ENCODE measurements around the gene ADGRA3. TPM values are rescaled to one million over a fixed set of nuclear protein-coding genes. Genes with fewer than 3 reads are reported as not detected.

The ADGRA3 gene
- total RNA-seq, 2 donors from 2014 or later = 32.0 to 33.8 TPM

GRCh38 chr4:22417408-22417807 is 98.5 kb downstream of the ADGRA3 start:
- Histone ChIP-seq H3K4me3 (no peak overlapping the region), H3K4me1 (replicated peaks) (no peaks in the 10 kb centered on the region), H3K27ac (no peak overlapping the region), H3K9me3 (no peaks in the 10 kb centered on the region), H3K36me3 (no peaks in the 10 kb centered on the region), H3K27me3 (replicated peaks; ENCODE audit: insufficient read depth) (no peaks in the 10 kb centered on the region)
- no peak for DNase-seq (ENCODE audit: low spot score)
- TF ChIP-seq POLR2A (IDR thresholded peaks at IDR 0.05) (no peak), POLR2AphosphoS5 (IDR thresholded peaks at IDR 0.05) (no peak)
- TF ChIP-seq, protein P1, sequence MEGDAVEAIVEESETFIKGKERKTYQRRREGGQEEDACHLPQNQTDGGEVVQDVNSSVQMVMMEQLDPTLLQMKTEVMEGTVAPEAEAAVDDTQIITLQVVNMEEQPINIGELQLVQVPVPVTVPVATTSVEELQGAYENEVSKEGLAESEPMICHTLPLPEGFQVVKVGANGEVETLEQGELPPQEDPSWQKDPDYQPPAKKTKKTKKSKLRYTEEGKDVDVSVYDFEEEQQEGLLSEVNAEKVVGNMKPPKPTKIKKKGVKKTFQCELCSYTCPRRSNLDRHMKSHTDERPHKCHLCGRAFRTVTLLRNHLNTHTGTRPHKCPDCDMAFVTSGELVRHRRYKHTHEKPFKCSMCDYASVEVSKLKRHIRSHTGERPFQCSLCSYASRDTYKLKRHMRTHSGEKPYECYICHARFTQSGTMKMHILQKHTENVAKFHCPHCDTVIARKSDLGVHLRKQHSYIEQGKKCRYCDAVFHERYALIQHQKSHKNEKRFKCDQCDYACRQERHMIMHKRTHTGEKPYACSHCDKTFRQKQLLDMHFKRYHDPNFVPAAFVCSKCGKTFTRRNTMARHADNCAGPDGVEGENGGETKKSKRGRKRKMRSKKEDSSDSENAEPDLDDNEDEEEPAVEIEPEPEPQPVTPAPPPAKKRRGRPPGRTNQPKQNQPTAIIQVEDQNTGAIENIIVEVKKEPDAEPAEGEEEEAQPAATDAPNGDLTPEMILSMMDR (IDR thresholded peaks at IDR 0.05) = no peak
- WGBS = 69% methylated on average over 4 of the region's 4 CpGs
- intact Hi-C loops (cut with DNase I) = loop anchor here (10.0 kb wide), 1 partner anchor 97 kb away; the partner anchor contains the start of gene ADGRA3

DNA sequence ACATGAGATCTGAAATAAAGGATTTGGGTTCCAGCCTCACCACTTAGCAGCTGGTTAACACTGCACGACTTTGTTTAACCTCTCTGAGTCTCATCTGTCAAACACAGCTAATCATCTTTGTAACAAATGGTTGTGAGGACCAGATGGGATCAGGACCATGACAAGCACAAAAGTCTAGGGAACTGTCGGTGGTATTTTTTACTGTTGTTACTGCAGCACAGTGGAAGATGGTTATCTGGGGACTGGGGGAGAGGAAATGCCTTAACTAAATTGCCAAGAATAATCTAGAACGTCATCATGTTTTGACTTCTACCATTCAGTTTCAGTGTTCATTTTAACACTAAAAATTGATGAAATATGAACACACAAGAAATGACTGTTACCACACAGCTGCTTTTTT is 99.5 kb downstream of the ADGRA3 start:
- Histone ChIP-seq H3K4me1 (replicated peaks) (no peaks in the 10 kb centered on the region), H3K36me3 (no peaks in the 10 kb centered on the region), H3K27ac (no peak overlapping the region), H3K4me3 (no peak overlapping the region), H3K27me3 (replicated peaks; ENCODE audit: insufficient read depth) (no peaks in the 10 kb centered on the region), H3K9me3 (no peaks in the 10 kb centered on the region)
- intact Hi-C loops (cut with DNase I) = loop anchor here (10.0 kb wide), 1 partner anchor 98 kb away; the partner anchor contains the start of gene ADGRA3
- 32% methylated on average over 3 of the region's 3 CpGs for WGBS
- no peak for DNase-seq (ENCODE audit: low spot score)
- TF ChIP-seq POLR2A (IDR thresholded peaks at IDR 0.05) (no peak), POLR2AphosphoS5 (IDR thresholded peaks at IDR 0.05) (no peak)
- TF ChIP-seq, protein P1 (IDR thresholded peaks at IDR 0.05) = no peak

DNA sequence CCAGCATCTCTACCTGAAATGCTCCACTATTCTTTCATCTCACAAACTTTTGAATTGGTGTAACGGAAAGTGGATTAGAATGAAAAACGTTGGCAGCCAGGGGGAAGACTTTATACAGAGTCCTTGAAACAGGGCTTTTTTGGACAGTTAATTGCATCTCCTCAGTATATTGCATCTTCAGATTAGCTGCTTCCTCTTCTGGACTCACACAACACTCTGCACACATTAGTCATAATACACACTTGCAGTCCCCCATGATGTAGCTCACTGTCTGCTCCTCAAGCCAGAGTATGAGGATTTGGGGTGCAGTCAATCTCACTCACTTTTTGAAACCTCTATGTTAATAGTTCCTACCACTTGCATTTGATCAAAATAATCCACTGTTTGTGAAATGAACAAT is 101.0 kb downstream of the ADGRA3 start:
- intact Hi-C loops (cut with DNase I) = loop anchor here (10.0 kb wide), 1 partner anchor 100 kb away; the partner anchor contains the start of gene ADGRA3
- H3K27ac ChIP-seq = no peak overlapping the region
- H3K27me3 ChIP-seq (replicated peaks; ENCODE audit: insufficient read depth) = no peaks in the 10 kb centered on the region
- no peaks in the 10 kb centered on the region for H3K9me3 ChIP-seq
- 77% methylated on average over 2 of the region's 2 CpGs for WGBS
- TF ChIP-seq, protein P1 (IDR thresholded peaks at IDR 0.05) = no peak
- TF ChIP-seq POLR2A (IDR thresholded peaks at IDR 0.05) (no peak), POLR2AphosphoS5 (IDR thresholded peaks at IDR 0.05) (no peak)
- H3K4me1 ChIP-seq (replicated peaks) = no peaks in the 10 kb centered on the region
- no peaks in the 10 kb centered on the region for H3K36me3 ChIP-seq
- no peak overlapping the region for H3K4me3 ChIP-seq
- no peak for DNase-seq (ENCODE audit: low spot score)

GRCh38 chr4:22413471-22413870 is 102.4 kb downstream of the ADGRA3 start:
- Histone ChIP-seq H3K27ac (no peak overlapping the region), H3K4me3 (no peak overlapping the region), H3K9me3 (no peaks in the 10 kb centered on the region), H3K36me3 (no peaks in the 10 kb centered on the region), H3K27me3 (replicated peaks; ENCODE audit: insufficient read depth) (no peaks in the 10 kb centered on the region), H3K4me1 (replicated peaks) (no peaks in the 10 kb centered on the region)
- no peak for TF ChIP-seq POLR2A (IDR thresholded peaks at IDR 0.05)
- TF ChIP-seq POLR2AphosphoS5 (IDR thresholded peaks at IDR 0.05) = no peak
- TF ChIP-seq, protein P1 (IDR thresholded peaks at IDR 0.05) = no peak
- 81% methylated on average over 4 of the region's 4 CpGs for WGBS
- intact Hi-C loops (cut with DNase I) = loop anchor here (10.0 kb wide), 1 partner anchor 101 kb away; the partner anchor contains the start of gene ADGRA3
- no peak for DNase-seq (ENCODE audit: low spot score)

DNA sequence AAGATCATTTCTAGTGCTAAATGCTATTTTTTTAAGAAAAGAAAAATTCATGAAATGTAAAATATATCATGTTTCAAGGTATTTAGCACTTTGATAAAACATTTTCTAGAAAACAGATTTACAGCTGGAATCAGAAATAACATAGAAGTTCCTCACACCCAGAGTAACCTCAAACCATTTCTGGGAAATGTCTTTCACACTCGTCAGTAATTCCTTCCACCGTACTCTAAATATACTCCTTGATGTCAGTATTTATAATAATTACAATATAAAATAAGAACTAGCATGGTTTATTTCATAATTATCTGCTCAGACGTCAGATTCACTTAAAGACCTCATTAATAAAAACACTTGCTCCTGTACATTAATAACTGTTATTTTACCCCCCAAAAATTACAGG is 103.9 kb downstream of the ADGRA3 start:
- no peak for DNase-seq (ENCODE audit: low spot score)
- no peaks in the 10 kb centered on the region for H3K4me1 ChIP-seq (replicated peaks)
- no peaks in the 10 kb centered on the region for H3K36me3 ChIP-seq
- TF ChIP-seq POLR2AphosphoS5 (IDR thresholded peaks at IDR 0.05) (no peak), POLR2A (IDR thresholded peaks at IDR 0.05) (no peak)
- TF ChIP-seq, protein P1 (IDR thresholded peaks at IDR 0.05) = no peak
- no peak overlapping the region for H3K4me3 ChIP-seq
- H3K27me3 ChIP-seq (replicated peaks; ENCODE audit: insufficient read depth) = no peaks in the 10 kb centered on the region
- WGBS = 93% methylated on average over 3 of the region's 3 CpGs
- no peaks in the 10 kb centered on the region for H3K9me3 ChIP-seq
- H3K27ac ChIP-seq = no peak overlapping the region
- intact Hi-C loops (cut with DNase I) = loop anchor here (10.0 kb wide), 1 partner anchor 103 kb away; the partner anchor contains the start of gene ADGRA3
